Measurements from ENCODE around the gene ATG5. TPM values are rescaled to one million over a fixed set of nuclear protein-coding genes. Genes with fewer than 3 reads are reported as not detected.

Gene ATG5
- total and polyA plus RNA-seq, 9 of the 15 experiments (the other 6 are each of a cell fraction or from before 2014, with no cell fraction given) = 29.0 to 80.0 (median 53.2) TPM

GRCh38 chr6:106134906-106135634, 190.5 kb downstream of the ATG5 start (continued):
- TF ChIP-seq NRF1 (conservative IDR thresholded peaks at IDR 0.05 in 1 of 2, IDR thresholded peaks at IDR 0.05 in 1 of 2) (peak in 1 of 2 experiments; percentile 20; a peak in 1 of 4 replicates), SREBF1 (IDR thresholded peaks at IDR 0.05; ENCODE audit: borderline replicate concordance, low read depth, low read length) (no peak), CUX1 (CRISPR knock-in tag; IDR thresholded peaks at IDR 0.05) (peak; percentile 63; the same call in 1 of the 2 replicates), SMARCA4 (IDR thresholded peaks at IDR 0.05) (peak; percentile 74), HDAC1 (IDR thresholded peaks at IDR 0.05) (peak in 1 of 2 experiments; percentile 51; a peak in 1 of 4 replicates), CEBPB (tag; IDR thresholded peaks at IDR 0.05) (no peak), CHD7 (IDR thresholded peaks at IDR 0.05; ENCODE audit: low read depth, low read length) (no peak)
- TF ChIP-seq, protein P1, sequence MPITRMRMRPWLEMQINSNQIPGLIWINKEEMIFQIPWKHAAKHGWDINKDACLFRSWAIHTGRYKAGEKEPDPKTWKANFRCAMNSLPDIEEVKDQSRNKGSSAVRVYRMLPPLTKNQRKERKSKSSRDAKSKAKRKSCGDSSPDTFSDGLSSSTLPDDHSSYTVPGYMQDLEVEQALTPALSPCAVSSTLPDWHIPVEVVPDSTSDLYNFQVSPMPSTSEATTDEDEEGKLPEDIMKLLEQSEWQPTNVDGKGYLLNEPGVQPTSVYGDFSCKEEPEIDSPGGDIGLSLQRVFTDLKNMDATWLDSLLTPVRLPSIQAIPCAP (CRISPR knock-in tag; IDR thresholded peaks at IDR 0.05; ENCODE audit: borderline replicate concordance) = no peak

Data from K562 (cell line).